Activated CD4-positive, alpha-beta T cell treated with anti-CD3 and anti-CD28 coated beads, Interleukin-2, amount 50 U/mL, for 4 hours (primary cell): ENCODE results near the gene FYN.

Experiments
- DNase-seq, 2 experiments: peaks; one replicate each; pipeline ENCODE4 v3.0.0-alpha.2; 2020

Gene FYN

GRCh38 chr6:111745636-111746035 lies 127.6 kb downstream of the FYN start:
- no peak for DNase-seq

DNA sequence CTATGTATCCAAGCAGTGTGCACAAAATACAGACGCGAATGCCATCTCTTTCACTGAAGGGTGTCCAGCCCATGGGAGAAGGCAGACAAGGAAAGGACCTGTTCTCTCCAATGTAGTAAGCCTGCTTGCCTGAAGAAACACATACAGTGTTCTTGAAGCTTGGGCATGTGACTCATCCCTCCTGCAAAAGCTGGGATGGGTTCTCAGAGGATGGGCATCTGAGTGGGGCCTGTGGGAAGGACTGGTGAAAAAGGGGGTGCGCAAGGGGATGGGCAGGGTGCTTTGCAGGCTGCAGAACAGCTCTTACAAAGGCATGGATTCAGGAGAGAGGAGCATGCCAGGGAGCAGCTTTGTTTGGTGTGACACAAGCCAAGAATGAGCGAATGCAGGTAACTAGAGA lies 128.1 kb downstream of the FYN start:
- no peak for DNase-seq

DNA sequence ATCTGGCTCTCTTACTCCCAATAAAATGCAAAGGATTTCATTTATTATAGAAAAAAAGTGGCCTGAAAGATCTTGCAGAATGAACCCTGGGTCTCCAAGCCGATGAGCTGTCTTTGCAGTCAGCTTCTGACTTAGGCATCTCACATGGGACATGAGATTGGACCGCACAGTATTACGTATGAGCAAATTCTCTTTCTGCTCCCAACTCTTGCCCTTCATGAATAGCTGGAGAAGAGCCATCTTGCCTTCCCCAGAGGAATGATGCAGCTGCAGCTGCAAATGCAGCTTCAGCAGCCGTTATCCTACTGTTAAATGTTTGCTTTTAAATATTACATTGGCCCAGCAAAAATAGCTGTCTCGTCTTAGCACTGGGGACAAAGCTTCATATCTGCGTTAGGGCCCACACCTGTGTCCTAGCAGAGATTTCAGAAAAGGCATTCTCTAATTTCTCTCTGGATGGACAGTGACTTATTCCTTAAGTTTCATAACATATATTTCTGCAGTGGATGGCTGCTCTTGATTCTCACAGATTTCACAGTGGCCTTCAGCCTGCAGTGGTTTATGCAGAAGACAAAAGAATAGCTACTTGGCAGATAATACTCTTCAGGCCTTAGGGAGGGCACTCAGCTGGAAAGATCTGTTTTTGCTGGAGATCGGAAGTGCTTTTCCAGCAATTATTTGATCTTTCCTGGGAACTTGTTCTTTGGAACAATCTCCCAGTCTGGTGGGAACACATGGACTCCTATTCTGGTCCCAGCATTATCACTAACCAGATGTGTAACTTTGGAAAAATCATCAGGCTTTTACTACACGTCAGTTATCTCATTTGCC lies 129.2 kb downstream of the FYN start:
- DNase-seq: no peak

DNA sequence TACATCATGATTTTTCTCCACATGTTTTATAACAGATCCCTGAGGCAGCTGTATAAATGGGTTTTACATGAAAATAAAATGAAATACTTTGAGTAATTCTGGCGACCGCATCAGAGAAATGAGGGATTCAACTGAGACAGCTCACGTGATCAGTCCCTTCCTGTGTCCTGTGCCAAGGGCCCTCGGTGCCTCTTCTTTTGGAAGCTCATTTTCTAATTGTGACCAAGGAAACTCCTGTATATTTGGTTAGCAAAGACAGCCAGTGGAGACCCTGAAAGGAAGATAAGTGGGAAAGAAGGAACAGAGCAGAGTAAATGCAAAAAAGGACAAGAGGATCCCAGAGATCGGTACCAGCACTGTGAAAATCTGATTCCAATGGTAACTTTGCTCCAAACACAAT lies 129.9 kb downstream of the FYN start:
- DNase-seq: no peak

- DNase-seq: no peak
Observed at GRCh38 chr6:111741177-111741952, 131.9 kb downstream of the FYN start.

GRCh38 chr6:111740506-111740905 lies 132.7 kb downstream of the FYN start:
- DNase-seq: no peak

DNA sequence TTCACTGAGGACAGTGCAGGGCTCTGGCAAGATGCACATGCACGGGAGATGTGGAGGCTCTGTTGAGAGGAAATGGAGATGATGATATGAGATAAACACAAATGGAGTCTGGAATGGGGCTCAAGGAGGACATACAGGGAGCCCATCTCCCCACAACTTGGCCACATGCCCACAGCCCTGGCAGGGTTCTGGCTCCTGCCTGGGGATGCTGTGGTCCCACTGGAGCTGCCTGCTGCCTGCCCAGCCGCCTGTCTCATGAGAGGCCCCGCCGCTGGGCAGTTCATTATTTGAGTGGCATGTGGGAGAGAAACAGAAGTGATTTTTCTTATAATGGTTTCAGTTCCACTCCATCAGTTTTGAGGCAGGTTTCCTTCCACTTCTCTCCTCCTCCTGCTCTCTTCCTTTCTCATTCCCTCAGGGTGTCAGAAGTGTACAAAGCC lies 134.0 kb downstream of the FYN start:
- no peak for DNase-seq

DNA sequence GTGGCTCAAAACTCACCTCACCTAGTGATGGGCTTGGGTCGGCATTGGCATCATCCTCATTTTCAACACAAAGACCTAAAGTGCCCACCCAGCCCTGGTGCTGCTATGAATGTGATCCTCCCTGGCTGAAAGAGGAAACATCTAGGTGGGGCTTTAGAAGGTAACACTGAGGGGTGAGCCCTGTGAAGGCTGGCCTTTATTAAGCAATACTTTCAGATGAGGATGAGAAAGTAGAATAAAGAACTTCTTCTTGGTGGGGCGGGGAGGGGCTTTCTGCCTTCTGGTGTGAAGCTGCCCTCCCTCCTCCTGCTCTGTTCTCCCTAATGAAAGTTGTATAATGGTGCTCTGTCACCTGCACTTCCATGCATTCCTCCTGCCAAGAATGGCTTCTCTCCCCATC lies 134.6 kb downstream of the FYN start:
- no peak for DNase-seq

- no peak for DNase-seq
Observed at GRCh38 chr6:111738156-111738555, 135.1 kb downstream of the FYN start.

DNA sequence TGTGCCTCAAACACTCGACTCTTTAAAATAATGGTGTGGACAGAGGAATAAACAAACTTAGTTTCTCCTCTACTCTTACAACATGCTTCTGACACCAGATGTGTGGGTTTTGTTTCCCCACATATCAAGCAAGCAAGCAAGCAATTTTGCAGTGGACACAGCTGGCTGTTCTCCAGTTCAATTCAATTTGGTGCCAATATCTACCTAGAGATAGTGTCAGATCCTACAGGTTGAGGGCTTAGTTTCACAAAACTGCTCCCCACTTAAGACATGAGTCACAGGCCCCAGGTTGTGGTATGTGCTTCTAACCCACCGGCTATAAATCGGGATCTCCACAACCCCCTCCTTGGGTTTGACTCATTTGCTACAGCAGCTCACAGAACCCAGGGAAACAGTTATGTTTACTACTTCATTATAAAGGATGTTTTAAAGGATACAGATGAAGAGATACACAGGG lies 136.2 kb downstream of the FYN start:
- peak in 1 of 2 experiments; percentile 47 for DNase-seq

DNA sequence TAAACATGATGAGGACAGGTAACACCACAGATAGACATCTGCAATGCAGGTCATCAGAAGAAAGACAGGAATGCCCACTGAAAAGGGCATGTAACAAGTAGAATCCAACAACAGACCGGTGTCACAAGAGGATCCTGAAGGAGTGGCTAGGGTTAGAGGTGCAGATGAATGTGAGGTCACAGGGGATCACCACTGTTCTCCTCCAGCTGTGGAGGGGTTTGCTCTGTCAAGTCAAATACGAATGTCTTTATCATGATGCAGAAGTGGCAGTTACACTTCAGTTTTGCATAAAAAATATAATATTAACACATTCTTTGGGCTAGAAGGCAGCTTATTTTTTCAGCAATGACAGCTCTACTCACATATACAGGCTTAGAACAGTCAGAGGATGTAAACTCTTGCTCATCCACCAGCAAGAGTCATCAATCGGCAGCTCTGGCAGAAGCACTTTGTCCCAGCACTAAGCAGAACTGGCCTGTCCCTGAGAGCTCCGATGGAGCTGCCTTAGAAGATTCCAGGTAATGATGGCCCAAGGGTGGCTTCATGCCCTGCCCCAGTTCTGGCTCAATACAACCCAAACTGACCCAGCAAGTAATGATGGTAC lies 137.1 kb downstream of the FYN start:
- DNase-seq: no peak

GRCh38 chr6:111734068-111735061 lies 138.9 kb downstream of the FYN start:
- DNase-seq: no peak

DNA sequence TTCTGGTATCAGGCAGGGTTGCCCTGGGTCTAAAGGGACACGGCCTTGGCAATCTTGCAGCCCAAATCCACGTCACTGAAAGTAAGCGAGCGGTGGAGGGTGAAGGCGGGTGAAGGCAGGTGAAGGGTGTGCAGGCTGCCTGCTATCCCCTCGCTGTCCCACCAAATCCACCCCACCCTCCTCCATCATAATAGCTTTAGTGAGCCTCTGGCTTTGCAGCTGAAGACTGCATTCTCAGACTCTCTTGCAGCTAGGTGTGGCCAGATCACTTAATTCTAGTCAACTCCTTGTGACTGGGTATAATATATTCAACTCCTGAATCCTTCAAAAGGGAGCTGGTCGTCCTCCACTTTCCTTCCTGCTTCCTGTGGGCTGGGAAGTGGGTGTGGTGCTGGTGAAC lies 140.9 kb downstream of the FYN start:
- DNase-seq: no peak

GRCh38 chr6:111731456-111732195 lies 141.6 kb downstream of the FYN start:
- no peak for DNase-seq

GRCh38 chr6:111730864-111731263 lies 142.4 kb downstream of the FYN start:
- no peak for DNase-seq

DNA sequence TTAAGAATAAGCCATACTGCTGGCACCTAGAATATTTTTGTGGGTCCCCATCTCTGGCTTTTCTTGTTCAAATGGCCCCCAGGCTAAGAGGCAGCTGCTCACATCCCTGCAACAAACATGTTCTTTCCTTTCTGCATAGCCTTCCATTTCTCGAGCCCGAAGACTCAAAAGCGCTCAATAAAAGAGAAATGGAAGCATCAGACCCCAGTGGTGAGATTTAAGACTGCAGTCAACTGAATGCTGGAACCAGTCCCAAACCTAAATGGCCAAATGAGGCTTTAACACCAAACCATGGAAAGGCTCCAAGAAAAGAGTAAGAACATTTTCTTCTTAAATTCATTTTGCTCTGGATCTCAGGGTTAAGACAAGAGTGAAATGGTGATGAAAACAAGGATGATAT lies 145.4 kb downstream of the FYN start:
- no peak for DNase-seq

GRCh38 chr6:111727041-111727440 lies 146.2 kb downstream of the FYN start:
- DNase-seq: no peak

DNA sequence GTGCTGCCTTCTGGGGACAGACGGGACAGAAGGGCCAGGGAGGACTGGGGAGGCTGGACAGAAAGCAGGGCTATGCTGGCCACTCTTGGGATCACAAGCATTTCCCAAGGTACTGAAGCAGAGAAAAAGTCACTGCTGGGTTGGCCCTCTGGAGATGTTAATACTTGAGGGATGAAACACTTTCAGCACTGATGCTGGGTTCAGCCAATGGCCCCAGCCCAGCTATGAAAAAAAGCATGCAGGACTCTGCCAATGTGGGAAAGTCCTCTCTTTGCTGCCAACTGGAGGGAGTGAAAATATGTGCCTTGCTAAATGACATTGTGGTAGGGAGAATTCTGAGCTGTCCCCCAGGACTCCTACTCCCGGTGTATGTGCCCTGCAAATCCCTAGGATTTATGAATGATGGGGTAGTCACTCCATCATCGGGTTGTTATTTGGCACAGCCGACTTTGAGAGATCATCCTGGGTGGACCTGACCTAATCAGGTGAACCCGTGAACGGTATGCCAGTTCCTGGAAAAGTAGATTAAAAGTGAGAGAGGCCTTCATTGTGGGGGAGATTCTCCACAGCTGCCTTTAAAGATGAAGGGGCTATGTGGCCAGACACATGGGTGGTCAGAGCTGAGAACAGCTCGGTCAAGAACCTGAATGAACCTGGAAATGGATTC lies 147.7 kb downstream of the FYN start:
- DNase-seq: no peak

DNA sequence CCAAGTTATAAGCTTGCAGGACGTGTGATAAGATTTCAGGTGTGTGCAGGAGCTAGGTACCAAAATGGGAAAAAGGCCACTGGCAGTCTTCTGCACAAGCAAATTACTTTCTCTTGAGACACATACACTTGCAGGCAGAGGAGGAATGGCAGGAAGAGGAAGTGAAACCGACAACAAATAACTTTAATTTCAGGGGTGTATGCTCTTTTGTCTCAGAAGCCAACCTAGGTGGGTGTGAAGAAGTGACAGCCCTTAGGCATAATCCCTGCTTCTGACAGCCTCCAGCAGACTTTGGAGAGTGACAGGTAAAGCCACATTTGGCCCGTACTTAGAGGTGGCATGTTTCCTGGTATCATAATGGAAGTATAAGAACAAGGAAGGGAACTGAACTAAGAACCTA lies 148.7 kb downstream of the FYN start:
- no peak for DNase-seq

DNA sequence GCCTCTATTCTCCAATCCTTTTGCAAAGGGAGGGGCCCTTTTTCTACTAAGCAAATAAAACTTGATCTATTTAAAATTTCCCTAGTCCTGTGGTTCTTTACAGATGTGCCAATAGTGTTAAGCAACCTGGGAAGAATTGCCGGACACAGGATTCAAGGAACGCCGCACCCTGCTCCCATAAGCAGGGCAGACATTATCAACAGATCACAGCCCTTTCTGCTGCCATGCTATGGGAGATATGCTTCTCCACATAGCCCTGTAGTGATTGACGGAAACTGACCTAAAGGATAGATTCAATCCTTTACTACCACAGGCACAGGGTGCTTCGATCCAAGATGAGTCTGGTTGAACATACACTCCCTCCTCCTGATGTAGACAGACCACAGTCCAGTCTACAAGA lies 149.2 kb downstream of the FYN start:
- no peak for DNase-seq

DNA sequence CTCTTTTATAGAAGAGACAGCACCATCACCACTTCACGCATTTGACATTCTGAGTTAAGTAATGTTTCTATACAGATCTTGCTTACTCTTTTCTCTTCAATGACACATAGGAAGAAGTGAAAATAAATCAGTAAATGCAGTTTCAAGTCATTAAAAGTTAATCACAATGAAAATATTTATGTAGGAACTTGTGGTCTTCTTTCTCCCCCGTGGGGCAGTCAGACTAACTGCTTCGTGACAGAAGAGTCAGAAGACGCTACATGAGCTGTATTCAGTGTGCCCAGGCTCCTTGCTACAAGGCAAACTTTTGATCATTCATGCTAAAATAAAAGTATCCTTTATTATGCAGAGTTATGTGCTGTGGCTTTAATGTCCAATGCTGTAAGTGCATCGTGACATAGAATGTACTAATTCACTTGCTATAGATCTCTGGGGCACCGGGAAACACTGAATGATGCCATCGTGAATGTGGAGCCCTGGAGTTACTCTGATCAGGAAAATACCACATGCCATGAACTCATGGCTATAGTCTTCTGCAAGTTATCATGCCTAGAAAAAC lies 149.8 kb downstream of the FYN start:
- no peak for DNase-seq
